DND-41 (cell line): Measurements from ENCODE around the gene FHIT.

ENCODE experiments used
- ATAC-seq: fragments of 200-7000 bp; cut with Tn5 transposase; 3 replicates; pipeline ENCODE4 v1.9.1; 2021; ENCODE audit warnings: low read depth; ENCODE audit not compliant: insufficient read depth
- DNase-seq: peaks from one replicate; pipeline ENCODE4 v3.0.0-alpha.2; 2020
- H2AFZ ChIP-seq: 2 replicates; pipeline ENCODE4 v1.6.0; 2012; ENCODE audit warnings: low read depth, low read length
- H3K27ac ChIP-seq: 2 replicates; pipeline ENCODE4 v1.5.1; 2012; ENCODE audit warnings: low read length, inconsistent platforms
- H3K27me3 ChIP-seq: fragments of 200-600 bp; sonication (generic); 2 replicates; pipeline ENCODE4 v1.6.0; 2012; ENCODE audit warnings: low read length, mild to moderate bottlenecking, inconsistent platforms; ENCODE audit not compliant: insufficient read depth, poor library complexity
- H3K36me3 ChIP-seq: 2 replicates; pipeline ENCODE4 v1.5.1; 2012; ENCODE audit warnings: low read length, inconsistent platforms; ENCODE audit not compliant: insufficient read depth
- H3K4me1 ChIP-seq: 2 replicates; pipeline ENCODE4 v1.5.1; 2012; ENCODE audit warnings: mild to moderate bottlenecking, low read length; ENCODE audit not compliant: insufficient read depth
- H3K4me2 ChIP-seq: 2 replicates; pipeline ENCODE4 v1.6.0; 2012; ENCODE audit warnings: mild to moderate bottlenecking, moderate library complexity, low read length, inconsistent platforms; ENCODE audit not compliant: insufficient read depth
- H3K4me3 ChIP-seq, 2 experiments: fragments of 200-600 bp in 1 of 2; shearing (Covaris generic) in 1 of 2; 2 replicates each; pipeline ENCODE4 v1.5.1; 2012 to 2016; ENCODE audit warnings: inconsistent platforms in 2 of 2, low read length in 2 of 2, mild to moderate bottlenecking in 2 of 2, low read depth in 1 of 2, moderate library complexity in 1 of 2
- H3K79me2 ChIP-seq: 2 replicates; pipeline ENCODE4 v1.6.0; 2012; ENCODE audit warnings: low read length, inconsistent platforms; ENCODE audit not compliant: insufficient read depth
- H3K9ac ChIP-seq: 2 replicates; pipeline ENCODE4 v1.6.0; 2012; ENCODE audit warnings: low read depth, mild to moderate bottlenecking, inconsistent platforms, low read length, moderate library complexity
- H3K9me3 ChIP-seq: 2 replicates; pipeline ENCODE4 v1.5.1; 2012; ENCODE audit warnings: low read length, moderate library complexity, mild to moderate bottlenecking, inconsistent platforms; ENCODE audit not compliant: insufficient read depth, severe bottlenecking
- H4K20me1 ChIP-seq: 2 replicates; pipeline ENCODE4 v1.6.0; 2012; ENCODE audit warnings: low read length; ENCODE audit not compliant: insufficient read depth
- CTCF ChIP-seq: IDR thresholded peaks from 2 replicates; pipeline ENCODE4 v1.5.1; 2012; ENCODE audit warnings: borderline replicate concordance, low read length, moderate library complexity, mild to moderate bottlenecking; ENCODE audit not compliant: poor library complexity, severe bottlenecking; ENCODE audit errors: extremely low read depth
- EZH2 ChIP-seq: IDR thresholded peaks from 3 replicates; pipeline ENCODE4 v1.6.1; 2012; ENCODE audit warnings: borderline replicate concordance, low read depth, mild to moderate bottlenecking, moderate library complexity, low read length, inconsistent platforms; ENCODE audit not compliant: severe bottlenecking

The FHIT gene

GRCh38 chr3:61092870-61093269 is 158.4 kb downstream of the FHIT start:
- Histone ChIP-seq H3K79me2 (no peaks in the 10 kb centered on the region), H3K9me3 (no peaks in the 10 kb centered on the region), H3K4me2 (no peak overlapping the region), H3K4me1 (no peaks in the 10 kb centered on the region), H2AFZ (no peak overlapping the region), H3K36me3 (no peaks in the 10 kb centered on the region), H3K9ac (no peak overlapping the region), H3K27me3 (no peaks in the 10 kb centered on the region), H3K27ac (no peak overlapping the region), H3K4me3 (no peak overlapping the region), H4K20me1 (no peaks in the 10 kb centered on the region)
- DNase-seq (no peak), ATAC-seq (no peak)
- TF ChIP-seq EZH2 (no peak), CTCF (no peak)

- H3K4me1 ChIP-seq: no peaks in the 10 kb centered on the region
- ATAC-seq (no peak), DNase-seq (no peak)
- H3K4me3 ChIP-seq: no peak overlapping the region
- H3K4me2 ChIP-seq: no peak overlapping the region
- H3K36me3 ChIP-seq: no peaks in the 10 kb centered on the region
- no peaks in the 10 kb centered on the region for H4K20me1 ChIP-seq
- no peak for TF ChIP-seq EZH2
- TF ChIP-seq CTCF: no peak
- no peaks in the 10 kb centered on the region for H3K9me3 ChIP-seq
- H3K79me2 ChIP-seq: no peaks in the 10 kb centered on the region
- no peak overlapping the region for H3K9ac ChIP-seq
- no peak overlapping the region for H2AFZ ChIP-seq
- no peaks in the 10 kb centered on the region for H3K27me3 ChIP-seq
- H3K27ac ChIP-seq: no peak overlapping the region
Measured at GRCh38 chr3:61090389-61091169, 160.7 kb downstream of the FHIT start.

GRCh38 chr3:61087465-61087864 is 163.8 kb downstream of the FHIT start:
- Histone ChIP-seq H3K27ac (no peak overlapping the region), H3K4me2 (no peak overlapping the region), H3K9me3 (no peaks in the 10 kb centered on the region), H3K36me3 (no peaks in the 10 kb centered on the region), H3K4me3 (no peak overlapping the region), H3K27me3 (no peaks in the 10 kb centered on the region), H3K4me1 (no peaks in the 10 kb centered on the region), H4K20me1 (no peaks in the 10 kb centered on the region), H3K79me2 (no peaks in the 10 kb centered on the region), H3K9ac (no peak overlapping the region), H2AFZ (no peak overlapping the region)
- ATAC-seq (no peak), DNase-seq (no peak)
- no peak for TF ChIP-seq EZH2
- no peak for TF ChIP-seq CTCF

- no peaks in the 10 kb centered on the region for H3K36me3 ChIP-seq
- no peak overlapping the region for H3K4me3 ChIP-seq
- H3K27ac ChIP-seq: no peak overlapping the region
- no peak for ATAC-seq
- H2AFZ ChIP-seq: no peak overlapping the region
- no peaks in the 10 kb centered on the region for H3K9me3 ChIP-seq
- no peak for TF ChIP-seq EZH2
- TF ChIP-seq CTCF: no peak
- no peaks in the 10 kb centered on the region for H3K79me2 ChIP-seq
- H3K27me3 ChIP-seq: no peaks in the 10 kb centered on the region
- H3K9ac ChIP-seq: no peak overlapping the region
- no peak for DNase-seq
- H3K4me1 ChIP-seq: no peaks in the 10 kb centered on the region
- no peaks in the 10 kb centered on the region for H4K20me1 ChIP-seq
- H3K4me2 ChIP-seq: no peak overlapping the region
Measured at GRCh38 chr3:61081554-61081953, 169.7 kb downstream of the FHIT start.
